ENCODE measurements around the gene COL5A3.

GRCh38 chr19:9931629-9932028 lies 78.7 kb downstream of the COL5A3 start:
- TF ChIP-seq CTCF (IDR thresholded peaks at IDR 0.05) (no peak), POLR2A (IDR thresholded peaks at IDR 0.05) (no peak)
